WTC11 (cell line): ENCODE results near the gene RFTN2.

Experiments
- AFF4 ChIP-seq: sonication (generic); formaldehyde crosslinking; IDR thresholded peaks from 2 replicates; pipeline ENCODE4 v1.8.1; 2023; ENCODE audit warnings: mild to moderate bottlenecking, missing genetic modification reagents, borderline replicate concordance
- ATF2 ChIP-seq: sonication (generic); formaldehyde crosslinking; IDR thresholded peaks from 2 replicates; pipeline ENCODE4 v1.8.1; 2022; ENCODE audit warnings: low read depth, missing genetic modification reagents, borderline replicate concordance
- CTCF ChIP-seq: fragments of 200-600 bp; IDR thresholded peaks from 2 replicates; pipeline ENCODE4 v1.8.0; 2022; ENCODE audit warnings: antibody characterized with exemption
- ELF4 ChIP-seq: sonication (generic); formaldehyde crosslinking; IDR thresholded peaks from 2 replicates; pipeline ENCODE4 v1.8.1; 2022; ENCODE audit warnings: low read depth, mild to moderate bottlenecking, moderate library complexity, missing genetic modification reagents
- FOXP4 ChIP-seq: sonication (generic); formaldehyde crosslinking; IDR thresholded peaks from 2 replicates; pipeline ENCODE4 v1.8.0; 2022; ENCODE audit warnings: mild to moderate bottlenecking, missing genetic modification reagents
- PRDM15 ChIP-seq: sonication (generic); formaldehyde crosslinking; IDR thresholded peaks from 2 replicates; pipeline ENCODE4 v1.8.0; 2022; ENCODE audit warnings: missing genetic modification reagents
- TP53 ChIP-seq: sonication (generic); formaldehyde crosslinking; IDR thresholded peaks from 2 replicates; pipeline ENCODE4 v1.8.1; 2023; ENCODE audit warnings: mild to moderate bottlenecking, missing genetic modification reagents
- USF2 ChIP-seq: sonication (generic); formaldehyde crosslinking; IDR thresholded peaks from 2 replicates; pipeline ENCODE4 v1.8.1; 2023; ENCODE audit warnings: mild to moderate bottlenecking, missing genetic modification reagents, moderate library complexity
- ZNF232 ChIP-seq: sonication (generic); formaldehyde crosslinking; IDR thresholded peaks from 2 replicates; pipeline ENCODE4 v1.8.0; 2022; ENCODE audit warnings: mild to moderate bottlenecking, missing genetic modification reagents
- ZNF396 ChIP-seq: fragments of 250-450 bp; sonication (Bioruptor Pico); IDR thresholded peaks from 2 replicates; pipeline ENCODE4 v1.8.0; 2021; ENCODE audit warnings: mild to moderate bottlenecking, moderate library complexity, borderline replicate concordance
- TF ChIP-seq, protein P1 (sequence below): fragments of 250-450 bp; sonication (Bioruptor Pico); IDR thresholded peaks from 2 replicates; pipeline ENCODE4 v1.9.0; 2021; ENCODE audit warnings: mild to moderate bottlenecking
- TF ChIP-seq, protein P2 (sequence below): sonication (generic); formaldehyde crosslinking; IDR thresholded peaks from 2 replicates; pipeline ENCODE4 v1.8.1; 2022; ENCODE audit warnings: low read depth, mild to moderate bottlenecking, moderate library complexity, missing genetic modification reagents, borderline replicate concordance

DNA sequence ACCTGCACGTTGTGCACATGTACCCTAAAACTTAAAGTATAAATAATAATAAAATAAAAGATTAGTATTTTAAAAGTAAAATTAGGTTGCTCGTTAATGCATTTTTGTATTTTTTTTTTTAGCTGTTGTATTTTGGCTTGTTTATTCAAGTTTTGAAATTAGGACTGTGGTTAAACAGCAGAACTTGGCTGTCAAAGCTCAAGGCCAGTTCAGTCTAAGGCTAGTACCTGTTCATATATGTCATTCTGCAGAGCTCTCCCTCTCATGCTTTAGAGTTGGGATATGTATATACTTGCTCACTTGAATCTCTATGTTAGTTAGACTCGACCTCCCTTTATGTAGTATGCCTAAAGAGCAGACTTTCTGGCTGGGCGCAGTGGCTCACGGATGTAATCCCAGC is 126.8 kb downstream of the RFTN2 start:
- TF ChIP-seq, protein P1, sequence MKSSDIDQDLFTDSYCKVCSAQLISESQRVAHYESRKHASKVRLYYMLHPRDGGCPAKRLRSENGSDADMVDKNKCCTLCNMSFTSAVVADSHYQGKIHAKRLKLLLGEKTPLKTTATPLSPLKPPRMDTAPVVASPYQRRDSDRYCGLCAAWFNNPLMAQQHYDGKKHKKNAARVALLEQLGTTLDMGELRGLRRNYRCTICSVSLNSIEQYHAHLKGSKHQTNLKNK, result no peak
- TF ChIP-seq AFF4, result no peak
- no peak for TF ChIP-seq PRDM15
- no peak for TF ChIP-seq CTCF
- TF ChIP-seq ELF4 (CRISPR knock-in tag), result no peak
- TF ChIP-seq USF2 (CRISPR knock-in tag), result no peak
- TF ChIP-seq, protein P2, sequence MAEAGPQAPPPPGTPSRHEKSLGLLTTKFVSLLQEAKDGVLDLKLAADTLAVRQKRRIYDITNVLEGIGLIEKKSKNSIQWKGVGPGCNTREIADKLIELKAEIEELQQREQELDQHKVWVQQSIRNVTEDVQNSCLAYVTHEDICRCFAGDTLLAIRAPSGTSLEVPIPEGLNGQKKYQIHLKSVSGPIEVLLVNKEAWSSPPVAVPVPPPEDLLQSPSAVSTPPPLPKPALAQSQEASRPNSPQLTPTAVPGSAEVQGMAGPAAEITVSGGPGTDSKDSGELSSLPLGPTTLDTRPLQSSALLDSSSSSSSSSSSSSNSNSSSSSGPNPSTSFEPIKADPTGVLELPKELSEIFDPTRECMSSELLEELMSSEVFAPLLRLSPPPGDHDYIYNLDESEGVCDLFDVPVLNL (CRISPR knock-in tag), result no peak
- no peak for TF ChIP-seq ATF2 (CRISPR knock-in tag)
- TF ChIP-seq FOXP4 (CRISPR knock-in tag), result no peak
- TF ChIP-seq ZNF396 (CRISPR knock-in tag), result no peak
- no peak for TF ChIP-seq ZNF232 (CRISPR knock-in tag)
- no peak for TF ChIP-seq TP53 (CRISPR knock-in tag)
